Psoas muscle (tissue), 8 donors: Measurements from ENCODE around the gene PRELID1. TPM values are rescaled to one million over a fixed set of nuclear protein-coding genes. Genes with fewer than 3 reads are reported as not detected.

Experiments
- ATAC-seq, 4 donors: fragments of 200-7000 bp; cut with Tn5 transposase; one replicate each; pipeline ENCODE4 v1.9.1; 2020; ENCODE audit warnings: moderate library complexity in 3 of 4, mild to moderate bottlenecking in 2 of 4
- DNase-seq, 2 donors: peaks; one replicate each; pipeline ENCODE4 v3.0.0-alpha.2; 2020
- H3K27ac ChIP-seq: fragments of 200-600 bp; one replicate; pipeline ENCODE4 v1.8.0; 2022
- H3K27me3 ChIP-seq, 3 donors: fragments of 200-600 bp in 1 of 3; one replicate each; pipeline versions ENCODE4 v1.6.1 to v1.8.0; 2013 to 2022; ENCODE audit warnings: low read length in 2 of 3, mild to moderate bottlenecking in 2 of 3, moderate library complexity in 1 of 3; ENCODE audit not compliant: insufficient read depth in 3 of 3
- H3K36me3 ChIP-seq, 2 donors: fragments of 200-600 bp in 1 of 2; one replicate each; pipeline versions ENCODE4 v1.6.1 to v1.8.0; 2013 to 2022; ENCODE audit warnings: low read depth in 1 of 2, mild to moderate bottlenecking in 1 of 2, moderate library complexity in 1 of 2; ENCODE audit not compliant: insufficient read depth in 1 of 2
- H3K4me1 ChIP-seq: fragments of 200-600 bp; one replicate; pipeline ENCODE4 v1.8.0; 2022
- H3K4me3 ChIP-seq: fragments of 200-600 bp; one replicate; pipeline ENCODE4 v1.8.0; 2022; ENCODE audit warnings: mild to moderate bottlenecking
- H3K9me3 ChIP-seq: fragments of 200-600 bp; one replicate; pipeline ENCODE4 v1.8.0; 2022
- WGBS, 3 donors: extraction: QIAGEN DNeasy Blood & Tissue Kit; methylation state at CpG; one replicate each; pipeline versions ENCODE4 v1.1.6 to v1.1.7; 2013; 5-methylcytosine and 5-hydroxymethylcytosine counted together
- intact Hi-C, 2 donors: fragments of 100-400 bp; cut with DNase I; formaldehyde crosslinking; loops; one replicate each; pipeline versions ENCODE4 v1.11.0 to v1.14.2; 2022
- polyA plus RNA-seq, 3 donors: library from polyadenylated mRNA; stranded (reverse); fragments of 200-250 nt; gene quantifications; one replicate each; pipeline ENCODE4 v1.2.3, GENCODE V29; 2013
- total RNA-seq, 4 donors: library from RNA; stranded (reverse); fragmentation: NEBNext Ultra II Directional in 2 of 4; extraction: Animal tissue kit (Norgen Biotek cat#: 25700) in 2 of 4; gene quantifications; one replicate each; pipeline versions ENCODE4 v1.2.1 to v1.2.4, GENCODE V29; 2021 to 2023
- TF ChIP-seq, protein P1 (sequence below): fragments of 200-600 bp; IDR thresholded peaks from one replicate; pipeline ENCODE4 v1.8.0; 2022; ENCODE audit warnings: antibody characterized with exemption
- donor health status: healthy with polysubstance abuse.
- donor health status: DM: no; HTN: no; CAD: no; lungs with moderate emphysema.
- donor health status: Bipolar disorder and iron deficiency.
- donor health status: healthy.
- donor health status: DM: yes; HTN: yes; CAD: no.
- donor health status: DM: no; HTN: no; CAD: no.
- donor health status: DM: no; HTN: no; CAD: no.
- donor health status: DM: yes; HTN: yes; CAD: no.

The PRELID1 gene
- total and polyA plus RNA-seq, 7 donors, result 19.9 to 201 (median 53.9) TPM

DNA sequence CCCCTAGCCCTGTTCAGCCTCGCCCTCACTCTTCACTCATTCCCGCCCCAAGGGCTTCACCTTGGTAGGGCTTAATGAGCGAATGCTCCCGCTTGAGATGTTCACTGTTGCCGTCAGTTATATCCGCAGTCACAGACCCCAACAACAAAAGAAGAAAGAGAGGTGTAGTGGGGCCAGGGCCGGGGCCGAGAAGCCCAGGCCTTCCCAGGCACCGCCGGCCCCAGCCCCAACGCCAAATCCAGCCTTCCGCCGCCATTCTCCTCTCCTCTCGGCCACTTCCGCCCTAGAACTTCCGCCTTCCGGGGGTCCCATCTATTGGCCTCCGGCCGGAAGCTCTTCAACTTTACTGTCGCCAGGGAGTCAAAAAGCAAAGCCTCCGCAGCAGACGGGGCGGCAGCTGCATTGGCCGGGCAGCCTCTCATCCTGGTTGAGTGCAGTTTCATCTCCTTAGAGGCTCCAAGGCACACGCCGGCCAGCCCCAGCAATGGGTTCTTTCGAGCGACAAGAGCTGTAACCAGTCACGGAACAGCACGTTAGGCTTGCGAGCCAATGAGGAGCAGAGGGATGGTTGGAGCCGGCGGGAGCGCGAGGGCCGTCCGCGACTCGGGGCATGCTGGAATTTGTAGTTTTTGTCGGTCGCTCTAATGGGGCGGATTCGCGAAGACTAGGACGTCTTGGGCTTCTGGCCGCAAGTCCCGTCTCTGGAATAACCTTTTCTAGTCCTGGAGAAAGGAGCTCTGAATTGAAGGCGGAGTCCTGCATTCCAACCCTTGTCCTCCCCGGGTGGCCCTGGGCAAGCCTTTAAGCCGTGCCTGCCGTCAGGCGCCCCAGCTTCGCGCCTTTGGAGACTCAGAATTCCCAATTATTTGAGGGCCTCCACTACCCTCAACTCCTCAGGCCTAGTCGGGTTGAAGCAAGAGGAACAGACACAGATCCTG is 48.1 kb downstream of the PRELID1 start, which contains the start of gene LMAN2:
Gene LMAN2, minus strand, starts transcription at position 277 of the 938 bp plus-strand sequence. Its CDS starts 21 bp downstream, at position 256.
- 5 to 7% (median 6%) methylated on average over 55 of the region's 55 CpGs for WGBS, 3 donors
- peaks cover 9 to 25% of the 10 kb centered on the region in 2 donors for H3K36me3 ChIP-seq
- H3K27ac ChIP-seq, result peak within 1 kb of the TSS; percentile 94
- H3K4me3 ChIP-seq, result peak within 1 kb of the TSS; percentile 94
- H3K4me1 ChIP-seq, result peaks cover 21% of the 10 kb centered on the region
- H3K9me3 ChIP-seq, result no peaks in the 10 kb centered on the region
- DNase-seq (peak; percentile 91 to 96), ATAC-seq (peak; percentile 97 to 99 (median 98))
- TF ChIP-seq, protein P1, sequence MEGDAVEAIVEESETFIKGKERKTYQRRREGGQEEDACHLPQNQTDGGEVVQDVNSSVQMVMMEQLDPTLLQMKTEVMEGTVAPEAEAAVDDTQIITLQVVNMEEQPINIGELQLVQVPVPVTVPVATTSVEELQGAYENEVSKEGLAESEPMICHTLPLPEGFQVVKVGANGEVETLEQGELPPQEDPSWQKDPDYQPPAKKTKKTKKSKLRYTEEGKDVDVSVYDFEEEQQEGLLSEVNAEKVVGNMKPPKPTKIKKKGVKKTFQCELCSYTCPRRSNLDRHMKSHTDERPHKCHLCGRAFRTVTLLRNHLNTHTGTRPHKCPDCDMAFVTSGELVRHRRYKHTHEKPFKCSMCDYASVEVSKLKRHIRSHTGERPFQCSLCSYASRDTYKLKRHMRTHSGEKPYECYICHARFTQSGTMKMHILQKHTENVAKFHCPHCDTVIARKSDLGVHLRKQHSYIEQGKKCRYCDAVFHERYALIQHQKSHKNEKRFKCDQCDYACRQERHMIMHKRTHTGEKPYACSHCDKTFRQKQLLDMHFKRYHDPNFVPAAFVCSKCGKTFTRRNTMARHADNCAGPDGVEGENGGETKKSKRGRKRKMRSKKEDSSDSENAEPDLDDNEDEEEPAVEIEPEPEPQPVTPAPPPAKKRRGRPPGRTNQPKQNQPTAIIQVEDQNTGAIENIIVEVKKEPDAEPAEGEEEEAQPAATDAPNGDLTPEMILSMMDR, result no peak
- no peaks in the 10 kb centered on the region for H3K27me3 ChIP-seq
- intact Hi-C loops, result loop anchor here in 1 of 2 donors (5.0 kb wide), 1 partner anchor 39 kb away; the partner anchor contains the start of gene MXD3

DNA sequence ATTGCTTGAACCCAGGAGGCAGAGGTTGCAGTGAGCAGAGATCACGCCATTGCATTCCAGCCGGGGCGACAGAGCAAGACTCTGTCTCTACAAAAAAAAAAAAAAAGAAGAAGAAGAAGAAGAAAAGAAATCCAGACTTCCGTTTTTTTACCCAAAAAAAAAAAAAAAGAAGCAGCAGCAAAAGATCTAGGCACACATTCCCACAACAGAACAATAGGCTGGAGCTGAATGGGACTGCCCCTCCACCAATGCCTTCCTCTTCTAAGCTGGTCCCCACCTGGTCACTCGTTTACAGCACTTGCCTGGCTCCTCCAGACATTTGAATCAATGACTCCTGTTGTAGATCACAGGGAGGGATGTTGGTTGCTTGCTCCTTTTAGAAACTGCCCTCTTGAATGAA is 49.5 kb downstream of the PRELID1 start:
- H3K36me3 ChIP-seq, result peaks cover 3 to 14% of the 10 kb centered on the region in 2 donors
- no peak for ATAC-seq
- peaks cover 24% of the 10 kb centered on the region for H3K4me1 ChIP-seq
- DNase-seq, result no peak
- 78 to 82% (median 80%) methylated on average over 5 of the region's 5 CpGs for WGBS, 3 donors
- intact Hi-C loops, result loop anchor here in 1 of 2 donors (5.0 kb wide), 1 partner anchor 41 kb away; the partner anchor contains the start of gene MXD3
- TF ChIP-seq, protein P1, result no peak
- H3K4me3 ChIP-seq, result no peak overlapping the region
- H3K27ac ChIP-seq, result no peak overlapping the region
- no peaks in the 10 kb centered on the region for H3K27me3 ChIP-seq
- no peaks in the 10 kb centered on the region for H3K9me3 ChIP-seq

DNA sequence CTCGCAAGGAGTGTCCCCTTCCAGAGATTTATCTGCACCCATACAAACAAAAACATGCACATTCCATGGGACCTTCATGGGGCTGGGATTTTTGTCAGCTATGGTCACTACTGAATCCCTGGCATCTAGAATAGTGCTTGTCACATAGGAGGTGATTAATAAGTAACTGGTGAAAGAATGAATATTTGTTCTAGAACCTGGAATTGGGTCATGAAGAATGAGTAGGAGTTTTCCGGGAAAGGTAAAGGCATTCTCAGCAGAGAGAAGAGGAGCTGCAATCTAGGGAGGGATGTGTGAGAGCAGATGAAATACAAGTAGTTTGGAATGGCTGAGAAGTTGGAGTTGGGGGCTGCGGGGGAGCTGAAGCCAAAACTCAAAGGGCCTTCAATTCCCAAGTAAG is 50.7 kb downstream of the PRELID1 start:
- TF ChIP-seq, protein P1, result no peak
- H3K4me3 ChIP-seq, result no peak overlapping the region
- no peaks in the 10 kb centered on the region for H3K9me3 ChIP-seq
- peaks cover 1 to 9% of the 10 kb centered on the region in 2 donors for H3K36me3 ChIP-seq
- DNase-seq (no peak), ATAC-seq (no peak)
- peaks cover 28% of the 10 kb centered on the region for H3K4me1 ChIP-seq
- no peaks in the 10 kb centered on the region for H3K27me3 ChIP-seq
- intact Hi-C loops, result loop anchor here in 1 of 2 donors (5.0 kb wide), 1 partner anchor 42 kb away; the partner anchor contains the start of gene MXD3
- H3K27ac ChIP-seq, result no peak overlapping the region
- 90 to 92% (median 92%) methylated on average over 3 of the region's 3 CpGs for WGBS, 3 donors

DNA sequence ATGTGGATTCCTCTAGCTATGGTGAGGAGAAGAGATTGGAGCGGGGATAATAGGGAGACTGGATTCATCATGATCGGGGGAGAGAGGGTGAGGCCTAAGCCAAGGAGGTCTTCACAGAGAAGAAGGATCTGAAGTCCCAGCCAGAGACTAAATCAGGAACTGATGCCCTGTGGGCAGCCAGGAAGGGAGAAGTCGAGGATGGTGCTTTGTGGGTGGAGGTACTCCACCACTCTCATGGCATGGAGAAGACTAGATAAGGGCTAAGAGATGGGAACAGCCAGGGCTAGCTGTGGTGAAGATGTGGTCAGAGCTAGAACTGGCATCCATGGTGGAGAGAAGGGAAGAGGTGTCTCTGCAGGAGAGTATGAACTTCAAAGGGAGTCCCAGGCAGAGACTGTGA is 51.1 kb downstream of the PRELID1 start:
- H3K36me3 ChIP-seq, result peaks cover 0 to 5% of the 10 kb centered on the region in 2 donors
- 71 to 73% (median 73%) methylated on average over 3 of the region's 3 CpGs for WGBS, 3 donors
- H3K27ac ChIP-seq, result no peak overlapping the region
- TF ChIP-seq, protein P1, result no peak
- intact Hi-C loops, result loop anchor here in 1 of 2 donors (5.0 kb wide), 1 partner anchor 42 kb away; the partner anchor contains the start of gene MXD3
- ATAC-seq, result no peak
- no peak overlapping the region for H3K4me3 ChIP-seq
- no peak for DNase-seq
- no peaks in the 10 kb centered on the region for H3K9me3 ChIP-seq
- H3K27me3 ChIP-seq, result no peaks in the 10 kb centered on the region
- peaks cover 24% of the 10 kb centered on the region for H3K4me1 ChIP-seq
